Stimulated activated CD8-positive, alpha-beta memory T cell treated with anti-CD3 and anti-CD28 coated beads, Interleukin-4, amount 100 ng/mL, for 24 hours (primary cell): Measurements from ENCODE around the gene THRSP.
A peak's percentile ranks its signal among the peaks of the same experiment; 100 is the strongest.
"Not testable (repeated sequence)": the region's sequence is repeated elsewhere in the genome, so short reads cannot be mapped to it uniquely, and the experiment has no call there.

ENCODE experiments used
- DNase-seq: peaks from one replicate; pipeline ENCODE4 v3.0.0-alpha.2; 2020; ENCODE audit warnings: low read depth

The THRSP gene

GRCh38 chr11:78039391-78039918 is 24.2 kb upstream of the THRSP start:
- no peak for DNase-seq

GRCh38 chr11:78039919-78040671 is 23.6 kb upstream of the THRSP start:
- DNase-seq, result peak; percentile 16

- no peak for DNase-seq
Measured at GRCh38 chr11:78040691-78041379, 22.8 kb upstream of the THRSP start.

- DNase-seq, result not testable (repeated sequence)
Measured at GRCh38 chr11:78041380-78041719, 22.3 kb upstream of the THRSP start.

- DNase-seq, result no peak
Measured at GRCh38 chr11:78041843-78042440, 21.7 kb upstream of the THRSP start.

- no peak for DNase-seq
Measured at GRCh38 chr11:78044706-78045105, 19.0 kb upstream of the THRSP start.

GRCh38 chr11:78045851-78046485 is 17.7 kb upstream of the THRSP start:
- peak; percentile 69 for DNase-seq

- DNase-seq, result no peak
Measured at GRCh38 chr11:78046486-78046854, 17.2 kb upstream of the THRSP start.

- no peak for DNase-seq
Measured at GRCh38 chr11:78048561-78048960, 15.1 kb upstream of the THRSP start.

GRCh38 chr11:78049348-78049747 is 14.3 kb upstream of the THRSP start:
- DNase-seq, result no peak

GRCh38 chr11:78050964-78051831 is 12.5 kb upstream of the THRSP start:
- no peak for DNase-seq

GRCh38 chr11:78054971-78055370 is 8.7 kb upstream of the THRSP start:
- no peak for DNase-seq

GRCh38 chr11:78056093-78056492 is 7.6 kb upstream of the THRSP start:
- DNase-seq, result no peak

GRCh38 chr11:78057462-78058055 is 6.1 kb upstream of the THRSP start:
- no peak for DNase-seq

- DNase-seq, result not testable (repeated sequence)
Measured at GRCh38 chr11:78059749-78060328, 3.8 kb upstream of the THRSP start.

- DNase-seq, result no peak
Measured at GRCh38 chr11:78060533-78060932, 3.1 kb upstream of the THRSP start.

- no peak for DNase-seq
Measured at GRCh38 chr11:78061088-78061920, 2.4 kb upstream of the THRSP start.

GRCh38 chr11:78061921-78062311 is 1.7 kb upstream of the THRSP start:
- no peak for DNase-seq

- no peak for DNase-seq
Measured at GRCh38 chr11:78062671-78063070, 990 bp upstream of the THRSP start.

- no peak for DNase-seq
Measured at GRCh38 chr11:78065203-78065602, 1.5 kb downstream of the THRSP start.
